ENCODE data around the gene TAS2R60.
"Not testable (repeated sequence)": the region's sequence is repeated elsewhere in the genome, so short reads cannot be mapped to it uniquely, and the experiment has no call there.

TAS2R60 gene

DNA sequence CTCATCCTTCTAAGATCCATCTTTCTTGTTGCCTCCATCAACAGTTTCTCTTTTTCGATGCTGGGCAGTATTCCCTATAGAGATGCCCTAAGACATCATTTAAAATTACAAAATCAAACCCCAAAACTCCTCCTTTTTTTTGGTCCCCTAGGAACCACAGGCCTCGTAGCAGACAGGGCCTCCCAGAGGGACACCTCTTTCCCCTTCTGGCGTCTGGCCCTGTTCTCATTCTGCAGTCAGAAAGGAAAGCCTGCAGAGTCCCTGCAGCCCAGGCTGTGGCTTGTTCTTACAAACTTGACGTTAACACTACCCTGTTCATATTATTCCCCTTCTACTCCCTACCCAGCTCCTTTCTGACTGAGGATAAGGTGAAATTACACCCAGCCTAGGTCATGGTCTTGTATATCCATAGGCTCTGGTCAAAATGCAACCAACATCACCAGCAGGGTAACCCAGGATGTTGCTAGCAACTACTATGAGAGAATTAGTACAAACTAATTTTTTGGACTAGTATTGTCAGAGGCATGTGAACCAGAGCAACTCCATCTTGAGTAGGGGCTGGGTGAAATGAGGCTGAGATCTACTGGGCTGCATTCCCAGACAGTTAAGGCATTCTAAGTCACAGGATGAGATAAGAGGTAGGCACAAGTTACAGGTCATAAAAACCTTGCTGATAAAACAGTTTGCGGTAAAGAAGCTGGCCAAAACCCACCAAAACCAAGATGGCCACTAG lies 31.1 kb upstream of the TAS2R60 start:
- no peak for DNase-seq (ENCODE audit: low read depth)

DNA sequence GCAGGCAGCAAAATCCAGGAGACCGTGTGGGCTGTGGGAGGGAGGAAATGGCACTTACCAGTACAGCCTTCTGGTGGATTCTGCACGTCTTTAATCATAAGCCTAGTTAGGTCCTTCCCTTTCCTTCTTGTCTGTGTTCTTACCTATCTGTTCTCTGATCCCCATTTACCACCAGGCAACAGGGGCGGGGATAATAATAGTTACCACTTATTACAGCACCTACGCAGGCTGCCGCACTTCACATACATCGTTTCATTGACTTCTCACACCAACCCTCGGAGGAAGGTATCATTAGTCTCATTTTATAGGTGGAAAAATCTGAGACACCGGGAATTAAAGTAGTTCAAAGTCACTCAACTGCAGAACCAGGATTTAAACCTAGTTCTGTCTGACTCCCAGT lies 30.1 kb upstream of the TAS2R60 start:
- DNase-seq (ENCODE audit: low read depth) = no peak

DNA sequence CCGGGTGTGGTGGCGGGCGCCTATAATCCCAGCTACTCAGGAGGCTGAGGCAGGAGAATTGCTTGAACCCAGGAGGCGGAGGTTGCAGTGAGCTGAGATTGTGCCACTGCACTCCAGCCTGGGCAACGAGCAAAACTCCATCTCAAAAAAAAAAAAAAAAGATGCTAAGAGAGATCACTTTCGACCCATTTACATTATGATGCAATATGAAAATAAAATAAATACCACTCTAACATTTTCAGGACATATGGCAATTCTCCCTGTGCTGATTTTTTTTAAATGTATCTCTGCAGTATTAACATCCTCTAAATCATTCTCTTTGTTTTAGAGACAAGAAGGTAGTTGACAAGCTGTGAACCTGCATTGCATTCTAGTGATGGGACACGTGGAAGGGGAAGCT lies 28.0 kb upstream of the TAS2R60 start:
- not testable (repeated sequence) for DNase-seq (ENCODE audit: low read depth)

DNA sequence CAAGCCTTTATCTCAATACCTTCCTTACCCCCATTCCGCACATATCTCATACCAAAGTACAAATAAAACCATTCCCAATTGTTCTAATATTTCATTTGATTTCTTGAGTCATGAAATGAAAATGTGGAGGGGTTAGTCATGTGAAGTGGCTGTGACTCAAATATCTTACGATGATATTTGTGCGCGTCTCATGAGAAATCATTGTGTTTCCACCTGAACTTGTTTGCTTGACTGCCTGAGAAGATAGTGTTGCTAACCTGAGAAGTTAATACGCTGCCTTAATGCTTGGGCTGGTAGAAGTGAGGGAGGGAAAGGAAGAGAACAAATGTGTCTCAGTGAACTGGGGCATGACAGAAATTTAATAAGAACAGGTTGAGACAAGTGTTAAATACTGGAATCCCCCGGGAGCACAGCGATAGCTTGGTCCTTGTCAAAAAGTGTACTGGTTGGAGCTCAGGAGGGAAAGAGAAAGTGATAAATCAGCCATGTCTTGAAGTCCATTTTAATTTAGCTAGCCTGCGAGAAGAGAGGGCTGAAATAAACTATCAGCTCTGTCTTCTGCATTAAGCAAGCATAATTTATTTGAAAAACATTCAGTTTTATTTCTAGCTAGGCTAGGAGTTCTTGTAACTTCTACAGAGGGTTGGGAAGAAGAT lies 27.4 kb upstream of the TAS2R60 start:
- no peak for DNase-seq (ENCODE audit: low read depth)

DNA sequence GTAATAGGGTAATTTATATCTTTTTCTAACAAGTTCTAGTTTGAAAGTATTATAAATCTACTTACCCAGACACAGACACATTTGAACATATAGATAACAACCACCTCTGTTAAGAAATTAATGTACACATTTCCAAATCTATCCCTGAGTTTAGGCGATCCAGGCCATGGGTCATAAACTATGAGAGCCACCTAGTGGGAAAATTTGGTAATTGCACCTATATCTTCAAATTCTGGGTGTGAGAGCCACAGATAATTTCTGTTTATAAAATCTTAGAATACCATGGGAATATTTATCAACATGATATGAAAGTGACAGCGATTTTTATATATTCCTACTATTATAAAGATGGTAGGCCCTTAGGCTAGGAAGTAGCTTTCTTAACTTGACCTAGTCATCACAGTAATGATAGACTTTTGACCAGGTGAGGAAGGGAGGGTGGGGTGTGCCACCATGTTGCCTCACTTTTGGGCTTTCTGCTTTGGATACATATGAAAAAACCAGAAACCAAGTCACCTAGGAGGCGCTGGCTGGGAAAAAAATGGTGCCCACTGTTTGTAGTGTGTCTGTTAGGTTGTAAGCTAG lies 26.6 kb upstream of the TAS2R60 start:
- DNase-seq (ENCODE audit: low read depth) = no peak

DNA sequence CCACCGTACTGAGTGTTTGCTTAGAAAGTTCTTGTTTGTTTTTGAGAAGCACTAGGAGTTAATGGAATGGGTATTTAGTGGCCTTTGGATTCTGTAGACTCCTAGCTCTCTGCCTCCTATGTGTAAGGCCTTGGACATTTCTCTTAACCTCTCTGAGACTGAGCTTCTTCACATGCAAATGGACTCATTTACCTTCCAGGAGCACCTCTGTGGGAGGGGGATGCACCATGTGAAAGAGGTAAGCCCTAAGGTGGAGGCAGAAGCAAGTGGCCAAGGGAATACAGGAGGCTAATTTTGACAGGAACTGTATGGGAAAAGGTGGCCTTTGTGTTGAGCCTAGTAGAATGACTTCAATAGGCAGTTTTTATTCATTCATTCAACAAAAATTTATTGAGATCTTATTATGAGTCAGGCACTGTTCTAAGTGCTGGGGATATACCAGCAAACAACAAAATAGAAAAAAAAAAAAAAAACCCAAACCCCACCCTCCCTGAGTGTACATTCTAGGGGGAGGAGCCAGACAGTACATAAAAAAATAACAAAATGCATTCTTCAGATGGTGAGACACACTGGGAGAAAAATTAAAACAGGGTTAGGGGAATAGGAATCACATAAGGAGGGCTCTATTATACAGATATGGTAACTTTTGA lies 25.4 kb upstream of the TAS2R60 start:
- no peak for DNase-seq (ENCODE audit: low read depth)

DNA sequence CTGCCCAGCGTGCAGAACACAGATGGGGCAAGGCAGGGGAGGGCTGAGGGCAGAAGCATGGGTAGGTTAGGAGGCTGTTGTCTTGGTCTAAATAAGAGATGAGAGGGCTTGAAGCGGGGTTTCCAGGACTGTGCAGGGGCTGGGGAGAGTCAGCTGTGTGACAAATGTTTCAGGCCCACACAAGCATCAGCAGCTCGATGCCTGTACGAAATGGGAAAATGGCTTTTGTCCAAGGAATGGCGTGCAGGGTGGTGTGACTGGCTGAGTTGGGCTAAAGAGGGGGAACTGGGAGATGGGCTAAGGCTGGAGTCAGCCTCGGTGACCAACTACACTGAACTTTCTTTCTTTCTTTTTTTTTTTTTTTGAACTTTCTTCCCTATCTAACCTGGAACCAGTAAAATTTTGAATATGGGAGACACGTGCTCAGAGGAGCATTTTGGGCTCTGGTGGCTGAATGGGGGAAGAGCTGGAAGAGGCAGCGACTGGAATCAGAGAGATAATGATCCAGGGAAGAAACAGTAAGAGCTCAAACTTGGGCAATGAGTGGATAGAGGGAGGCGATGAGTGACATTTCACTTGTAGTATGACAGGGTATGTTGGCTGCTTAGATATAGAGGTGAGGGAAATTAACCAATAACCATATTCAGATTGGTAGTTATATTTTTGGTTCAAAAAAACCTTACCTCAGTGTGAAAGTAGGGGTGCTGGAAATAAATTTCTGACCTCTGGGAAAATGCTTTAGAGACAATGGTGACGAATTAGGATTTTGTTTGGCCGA lies 24.4 kb upstream of the TAS2R60 start:
- no peak for DNase-seq (ENCODE audit: low read depth)

DNA sequence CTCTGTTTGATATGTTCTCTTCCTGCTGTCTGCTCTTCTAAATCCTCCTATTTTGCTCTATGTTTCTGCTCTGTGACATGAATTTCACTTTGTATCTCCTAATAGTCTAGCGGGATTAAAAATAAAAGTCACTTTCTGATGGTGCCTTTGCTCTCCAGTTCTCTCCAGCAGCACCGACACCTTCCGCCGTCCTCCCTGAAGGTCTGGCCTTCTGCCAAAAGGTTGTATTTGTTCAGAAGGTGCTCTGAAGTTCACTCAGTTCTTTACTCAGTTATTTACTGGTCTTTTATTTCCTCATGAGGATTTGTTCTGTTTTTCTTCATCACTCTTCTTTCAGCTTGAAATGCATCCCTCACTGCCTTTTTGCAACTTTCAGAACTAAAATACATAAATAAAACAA lies 23.4 kb upstream of the TAS2R60 start:
- no peak for DNase-seq (ENCODE audit: low read depth)

DNA sequence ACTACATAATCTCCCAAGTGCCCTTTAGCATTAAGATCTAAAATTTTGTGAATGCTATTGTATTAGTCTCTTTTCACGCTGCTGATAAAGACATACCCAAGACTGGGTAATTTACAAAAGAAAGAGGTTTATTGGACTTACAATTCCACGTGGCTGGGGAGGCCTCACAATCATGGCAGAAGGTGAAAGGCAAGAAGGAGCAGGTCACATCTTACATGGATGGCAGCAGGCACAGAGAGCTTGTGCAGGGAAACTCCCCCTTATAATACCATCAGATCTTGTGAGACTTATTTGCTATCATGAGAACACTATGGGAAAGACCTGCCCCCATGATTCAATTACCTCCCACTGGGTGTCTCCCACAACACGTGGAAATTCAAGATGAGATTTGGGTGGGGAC lies 22.6 kb upstream of the TAS2R60 start:
- not testable (repeated sequence) for DNase-seq (ENCODE audit: low read depth)

DNA sequence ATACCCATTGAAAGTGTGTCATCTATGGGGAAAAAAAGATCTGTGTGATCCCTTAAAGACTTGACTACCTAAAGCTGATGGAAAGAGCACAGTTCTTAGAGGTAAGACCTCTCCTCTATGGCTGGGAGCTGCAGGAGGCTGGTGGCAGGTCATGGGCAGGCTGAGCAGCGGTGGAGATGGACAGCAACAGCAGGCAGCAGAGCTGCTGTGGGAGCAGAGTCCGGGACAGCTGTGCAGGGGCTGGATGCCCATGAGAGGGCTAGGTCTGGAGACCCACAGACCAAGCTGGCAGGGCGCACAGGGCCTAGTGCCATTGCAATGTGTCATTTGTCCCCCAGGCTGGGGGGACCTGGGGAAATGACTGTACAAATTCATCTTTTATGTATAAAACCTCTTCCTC lies 21.2 kb upstream of the TAS2R60 start:
- DNase-seq (ENCODE audit: low read depth) = no peak

DNA sequence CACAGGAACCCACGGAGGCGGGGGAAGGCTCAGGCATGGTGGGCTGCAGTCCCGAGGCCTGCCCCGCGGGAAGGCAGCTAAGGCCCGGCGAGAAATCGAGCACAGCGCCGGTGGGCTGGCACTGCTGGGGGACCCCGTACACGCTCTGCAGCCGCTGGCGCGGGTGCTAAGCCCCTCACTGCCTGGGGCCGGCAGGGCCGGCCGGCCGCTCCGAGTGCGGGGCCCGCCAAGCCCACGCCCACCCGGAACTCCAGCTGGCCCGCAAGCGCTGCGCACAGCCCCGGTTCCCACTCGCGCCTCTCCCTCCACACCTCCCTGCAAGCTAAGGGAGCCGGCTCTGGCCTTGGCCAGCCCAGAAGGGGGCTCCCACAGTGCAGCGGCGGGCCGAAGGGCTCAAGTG lies 18.8 kb upstream of the TAS2R60 start:
- not testable (repeated sequence) for DNase-seq (ENCODE audit: low read depth)

DNA sequence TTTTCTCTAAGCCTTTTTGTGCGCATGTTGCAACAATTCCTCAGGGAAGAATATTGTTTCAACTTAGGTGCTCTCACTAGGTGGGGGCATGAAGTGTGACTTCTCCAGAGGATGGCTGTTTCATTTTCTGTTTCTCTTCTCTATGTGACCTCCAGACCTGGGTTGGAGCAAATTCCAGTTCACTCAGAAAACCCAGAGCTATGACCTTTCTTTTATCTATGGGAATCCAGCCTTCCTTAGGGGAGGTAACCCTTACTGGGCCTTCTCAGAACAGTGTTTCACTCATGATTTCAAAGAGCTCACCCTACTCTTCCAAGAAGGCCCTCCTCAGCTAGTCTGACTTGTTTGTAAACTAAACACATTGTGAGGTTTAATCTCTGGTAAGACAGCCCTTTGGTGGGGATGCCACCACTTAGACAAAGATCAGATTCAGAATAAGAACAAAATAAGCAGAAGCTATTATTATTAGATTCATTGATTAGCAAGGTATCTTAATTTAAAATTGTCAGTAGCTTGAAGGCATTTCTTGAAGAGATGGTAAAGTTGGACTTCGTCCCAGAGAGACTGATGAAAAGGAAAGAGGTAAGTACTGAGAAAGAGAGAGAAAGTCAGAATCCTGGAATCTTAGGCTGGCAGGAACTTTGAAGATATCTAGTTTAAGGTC lies 16.6 kb upstream of the TAS2R60 start:
- no peak for DNase-seq (ENCODE audit: low read depth)

DNA sequence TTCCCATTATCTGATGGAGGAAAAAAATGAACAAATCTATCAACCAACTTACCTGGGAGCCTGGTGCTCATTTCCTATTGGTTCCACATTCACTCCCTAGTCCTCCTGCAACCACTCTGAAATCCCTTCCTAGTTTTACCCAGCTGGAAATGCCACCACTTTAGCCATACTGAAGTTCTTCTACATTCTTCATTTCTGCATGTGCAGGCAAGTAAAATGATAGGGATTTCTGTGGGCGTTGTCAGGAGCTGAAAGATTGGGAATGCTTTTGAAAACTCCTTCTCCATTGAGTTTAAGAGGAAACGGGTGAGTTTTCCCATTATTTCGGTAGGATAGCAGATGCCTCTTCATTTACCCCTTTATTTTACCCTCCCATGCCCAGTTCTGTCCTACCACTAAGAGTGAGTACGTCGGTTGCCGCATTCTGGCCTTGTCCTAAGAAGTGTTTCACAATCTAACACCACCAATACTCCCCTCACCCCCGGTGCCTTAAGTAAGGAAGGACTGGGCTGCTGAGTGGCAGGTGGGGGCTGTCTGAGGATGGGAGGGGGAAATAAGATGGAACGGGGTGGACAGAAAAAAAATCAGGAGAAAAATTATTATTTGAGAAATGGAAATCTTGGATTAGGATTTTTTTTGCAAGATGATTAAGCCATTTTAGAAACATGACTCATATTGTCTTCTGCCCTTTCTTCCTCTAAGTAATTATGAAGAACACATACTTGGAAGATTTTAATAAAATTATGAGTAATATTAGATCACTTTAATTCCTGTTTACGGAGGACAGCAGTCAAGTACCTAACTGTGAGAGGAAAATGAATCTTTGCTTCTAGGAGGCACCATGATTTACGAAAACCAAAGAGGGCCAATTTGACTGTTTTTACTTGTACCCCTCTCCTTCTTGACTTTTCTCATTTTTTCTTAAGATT lies 13.2 kb upstream of the TAS2R60 start:
- DNase-seq (ENCODE audit: low read depth) = no peak

DNA sequence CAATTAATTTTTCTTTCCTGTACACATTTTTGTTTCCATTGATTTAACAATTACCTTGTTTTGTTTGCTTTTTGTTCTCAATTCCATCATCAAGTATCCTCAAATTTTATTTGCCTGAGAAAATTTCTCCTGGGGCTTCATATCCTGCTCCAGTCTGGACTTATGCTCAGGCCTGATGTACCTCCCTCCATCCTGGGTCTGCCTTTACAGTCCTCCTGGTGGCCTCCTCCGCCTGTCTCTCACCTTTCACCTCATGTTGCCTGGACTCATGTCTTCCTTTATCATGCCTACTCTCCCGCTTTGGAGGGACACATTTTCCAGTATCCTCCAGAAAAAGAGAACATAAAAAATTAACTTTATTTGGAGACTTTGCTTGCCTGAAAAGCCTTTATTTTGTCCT lies 12.1 kb upstream of the TAS2R60 start:
- no peak for DNase-seq (ENCODE audit: low read depth)

DNA sequence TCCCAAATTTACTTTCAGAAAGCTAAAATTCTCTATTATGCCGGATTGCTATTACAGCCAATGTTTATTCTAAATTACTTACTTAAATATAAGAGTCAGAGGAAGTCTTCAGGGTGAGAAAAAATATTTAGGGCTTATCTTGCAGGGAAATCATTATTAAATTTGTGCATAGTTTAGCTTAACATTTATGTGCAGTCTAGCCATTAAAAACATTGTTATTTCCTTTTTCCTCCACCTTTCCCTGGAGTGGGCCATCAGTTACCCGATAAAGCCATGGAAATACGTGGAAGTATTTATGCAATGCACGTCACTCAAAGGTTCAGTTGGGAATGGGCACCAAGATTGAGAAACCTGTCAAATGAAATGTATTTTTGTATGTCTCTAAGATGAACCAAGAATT lies 9.5 kb upstream of the TAS2R60 start:
- no peak for DNase-seq (ENCODE audit: low read depth)

DNA sequence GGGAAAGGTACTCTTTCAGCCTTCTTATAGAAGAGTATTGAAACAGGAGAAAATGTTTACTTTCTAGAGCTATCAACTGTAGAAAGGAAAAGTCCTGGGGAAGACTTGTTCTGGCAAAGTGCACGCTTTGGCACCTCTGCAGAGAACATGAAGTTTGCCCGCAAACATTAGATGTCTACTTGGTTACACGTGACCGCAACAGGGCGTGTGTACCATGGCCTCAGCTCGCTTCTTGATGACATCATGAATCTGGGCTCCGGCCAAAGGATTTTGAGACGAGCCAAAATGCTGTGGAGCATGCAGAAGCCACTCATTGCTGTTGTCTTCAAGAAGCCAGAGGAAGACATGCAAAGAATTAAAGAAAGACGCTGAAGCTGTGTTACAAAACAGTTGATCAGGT lies 8.6 kb upstream of the TAS2R60 start:
- DNase-seq (ENCODE audit: low read depth) = no peak

DNA sequence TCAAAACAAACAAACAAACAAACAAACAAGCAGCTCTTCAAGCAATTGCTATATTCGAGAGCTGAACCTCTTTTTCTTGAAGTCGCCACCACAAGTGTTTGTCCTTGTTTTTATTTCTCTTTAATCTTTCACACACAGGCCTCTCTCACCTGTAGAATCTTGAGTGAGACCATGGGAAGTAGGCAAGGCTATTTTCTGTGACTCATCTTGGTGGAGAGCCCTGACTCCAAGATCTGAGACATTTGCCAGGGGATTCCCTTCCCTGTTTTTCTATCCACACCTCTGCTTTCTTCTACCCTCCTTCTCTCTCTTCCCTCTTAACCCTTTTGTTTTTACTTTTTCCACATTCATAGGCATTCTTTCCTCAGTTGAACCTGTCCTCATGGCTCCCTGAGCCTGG lies 8.0 kb upstream of the TAS2R60 start:
- no peak for DNase-seq (ENCODE audit: low read depth)

DNA sequence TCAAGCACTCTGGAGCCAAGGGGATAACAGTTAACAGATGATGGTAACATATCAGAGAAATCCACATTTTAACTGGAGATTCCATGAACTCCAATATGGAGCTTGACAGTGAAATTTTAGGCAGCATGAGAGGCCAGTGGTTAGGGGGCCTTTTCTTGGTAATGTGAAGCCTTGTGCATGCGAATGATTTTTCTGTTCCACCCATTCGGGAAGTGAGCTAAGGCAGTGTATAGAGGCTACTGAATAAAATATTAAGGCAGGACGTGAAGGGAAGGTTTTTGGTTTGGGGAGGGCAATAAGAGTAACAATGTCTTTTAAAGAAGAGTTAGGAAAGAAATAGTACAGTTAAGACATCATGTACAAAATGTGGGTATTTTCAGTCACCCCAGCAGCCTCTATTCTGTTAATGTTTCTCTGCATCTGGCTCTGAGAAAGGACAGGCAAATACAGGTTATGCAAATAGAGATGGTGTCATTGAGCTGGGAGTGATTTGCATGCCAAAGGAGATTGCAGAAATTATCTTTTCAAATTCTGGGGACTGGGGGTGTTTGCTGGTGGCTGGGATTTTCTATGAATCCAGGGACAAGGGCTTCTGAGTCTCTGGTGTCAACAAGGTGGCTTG lies 6.8 kb upstream of the TAS2R60 start:
- no peak for DNase-seq (ENCODE audit: low read depth)

DNA sequence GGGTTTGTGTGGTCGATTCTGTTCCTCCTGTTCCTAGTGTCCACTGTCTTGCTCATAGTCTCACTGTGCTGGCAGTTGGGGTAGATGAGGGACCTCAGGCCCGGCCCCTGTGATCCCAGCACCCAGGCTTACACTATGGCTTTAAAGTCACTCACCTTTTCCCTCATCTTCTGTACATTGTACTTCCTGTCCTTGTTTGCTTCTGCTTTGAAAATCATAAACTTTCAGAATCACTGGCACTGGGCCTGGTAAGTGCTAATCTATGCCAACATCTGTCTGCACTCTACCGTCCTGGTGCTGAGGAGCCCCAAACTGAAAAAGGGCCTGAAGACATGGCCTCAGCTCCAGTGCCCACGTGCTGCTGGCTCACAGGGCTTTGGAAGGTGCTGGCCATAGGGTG lies 5.7 kb upstream of the TAS2R60 start:
- no peak for DNase-seq (ENCODE audit: low read depth)

DNA sequence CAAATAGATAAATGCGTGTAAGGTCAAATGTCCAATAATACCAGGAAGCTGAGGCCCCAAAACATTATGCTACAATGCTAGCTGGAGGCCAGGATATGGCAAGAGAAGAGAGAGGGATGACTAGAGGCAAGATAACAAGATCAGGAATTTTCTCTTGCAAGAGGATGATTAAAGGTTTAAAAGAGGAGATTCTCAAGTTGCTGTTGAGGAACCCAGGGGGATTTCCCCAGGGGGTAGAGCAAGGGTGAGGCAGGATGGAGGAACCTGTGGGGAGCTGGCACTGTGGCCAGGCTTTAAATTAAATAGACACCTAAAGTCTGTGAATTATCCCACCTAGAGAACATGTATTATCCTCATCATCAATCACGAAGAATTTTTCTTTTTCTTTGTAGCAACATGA lies 3.4 kb upstream of the TAS2R60 start:
- no peak for DNase-seq (ENCODE audit: low read depth)

Measured in stimulated activated CD8-positive, alpha-beta memory T cell treated with anti-CD3 and anti-CD28 coated beads, Interleukin-4, amount 100 ng/mL, for 24 hours (primary cell).